ENCODE measurements around the gene CTSV. TPM values are rescaled to one million over a fixed set of nuclear protein-coding genes. Genes with fewer than 3 reads are reported as not detected.

The CTSV gene
- total RNA-seq, 1 donor from 2014 or later = 0.31 TPM

Other genes starting within 250 kb of the CTSV start
- 3.8 and 4.4 TPM in 2 replicates for gene ZNF782, start 184.6 kb downstream of the CTSV start, total RNA-seq
- gene NUTM2G, start 110.3 kb downstream of the CTSV start, total RNA-seq = not detected in 2 replicates

Data from activated T-helper 1 cell treated with anti-CD3 and anti-CD28 coated beads, Interleukin-12 subunit alpha, Interleukin-12 subunit beta, Interleukin-2, Interleukin-4 antibody, amounts not matched to agents 30 ng/mL and 10 ng/mL and 1 ng/mL, durations not matched to agents 14 hours and 24 hours and 36 hours (primary cell).